ENCODE data around the gene MAPRE2.
A peak's percentile ranks its signal among the peaks of the same experiment; 100 is the strongest.

MAPRE2 gene

DNA sequence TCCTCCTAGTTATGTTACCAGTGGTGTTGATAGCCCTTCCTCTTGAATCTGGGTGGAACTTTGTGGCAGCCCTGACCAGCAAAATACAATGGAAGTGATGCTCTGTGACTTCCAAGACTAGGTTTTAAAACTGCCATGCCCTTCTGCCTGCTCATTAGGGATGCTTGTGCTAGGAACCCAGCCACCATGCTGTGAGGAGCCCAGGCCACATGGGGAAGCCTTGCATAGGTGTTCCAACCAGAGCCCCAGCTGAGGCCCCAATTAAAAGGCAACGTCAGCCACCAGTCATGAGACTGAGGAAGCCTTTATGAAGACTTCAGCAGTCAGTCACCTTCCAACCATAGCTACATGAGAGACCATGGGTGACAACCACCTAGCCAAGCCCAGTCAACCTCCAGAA is 14.0 kb upstream of the MAPRE2 start:
- WGBS, 2 donors (ENCODE audit: extremely low coverage in 2 of 2, insufficient read length in 2 of 2, insufficient replicate concordance in 1 of 2) = no CpG with 5 or more reads among the region's 1 CpG

DNA sequence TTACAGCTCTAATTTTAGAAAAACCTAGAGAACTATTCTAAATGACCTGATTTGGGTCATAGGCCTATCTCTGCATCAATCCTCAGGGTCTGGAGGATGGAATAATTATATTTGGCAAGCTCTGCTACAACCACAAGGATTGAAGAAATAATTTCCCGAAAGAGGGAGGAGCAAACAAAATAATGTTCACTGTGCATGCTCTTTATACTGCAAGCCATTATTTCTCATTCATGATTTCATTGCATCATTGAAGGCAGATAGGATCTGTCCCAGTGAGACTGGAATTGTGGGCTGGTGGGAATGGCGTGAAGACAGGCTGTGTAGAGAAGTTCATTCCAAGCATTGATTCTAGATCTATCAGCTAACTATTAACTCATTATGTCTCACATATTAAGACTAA is 12.7 kb upstream of the MAPRE2 start:
- Histone ChIP-seq H2BK120ac (ENCODE audit: low read depth, low read length) (no peak overlapping the region), H3K4me3 (ENCODE audit: low read length in 2 of 2) (no peak overlapping the region), H3K4me2 (ENCODE audit: insufficient read depth, low read length, poor library complexity, severe bottlenecking) (no peak overlapping the region), H2AK5ac (ENCODE audit: low read depth, low read length) (no peak overlapping the region), H3K9me3 (replicated peaks in 1 of 2; ENCODE audit: control insufficient read depth in 2 of 2, insufficient read depth in 1 of 2, low read depth in 1 of 2, low read length in 2 of 2) (no peaks in the 10 kb centered on the region), H2BK12ac (ENCODE audit: low read length) (no peak overlapping the region), H3K36me3 (replicated peaks in 1 of 2; ENCODE audit: control insufficient read depth in 2 of 2, insufficient read depth in 2 of 2, low read length in 2 of 2) (no peaks in the 10 kb centered on the region), H3K14ac (ENCODE audit: low read length) (no peak overlapping the region), H3K23ac (ENCODE audit: low read depth, low read length, poor library complexity) (no peak overlapping the region), H4K91ac (ENCODE audit: low read depth, low read length, poor library complexity) (no peak overlapping the region), H3K4me1 (ENCODE audit: control insufficient read depth in 2 of 2, insufficient read depth in 1 of 2, low read depth in 1 of 2, low read length in 2 of 2) (peaks cover 0 to 5% of the 10 kb centered on the region in 2 donors), H3K27ac (replicated peaks; ENCODE audit: low read length) (no peak overlapping the region), H2AFZ (ENCODE audit: low read length) (no peak overlapping the region), H2BK15ac (ENCODE audit: low read length) (no peak overlapping the region), H3K18ac (ENCODE audit: low read length) (no peak overlapping the region), H2BK5ac (ENCODE audit: low read length) (no peak overlapping the region), H3K9ac (ENCODE audit: low read depth, low read length, poor library complexity) (no peak overlapping the region), H3K27me3 (ENCODE audit: control insufficient read depth in 3 of 3, insufficient read depth in 3 of 3, low read depth in 1 of 3, low read length in 3 of 3) (no peaks in the 10 kb centered on the region), H4K8ac (ENCODE audit: low read depth, low read length) (no peak overlapping the region), H3K4ac (ENCODE audit: low read length) (no peak overlapping the region), H3K79me1 (ENCODE audit: low read depth, low read length) (no peaks in the 10 kb centered on the region)
- DNase-seq (ENCODE audit: low spot score) = no peak
- no CpG with 5 or more reads among the region's 2 CpGs for WGBS, 2 donors (ENCODE audit: extremely low coverage in 2 of 2, insufficient read length in 2 of 2, insufficient replicate concordance in 1 of 2)

More for the DNA sequence above, 14.0 kb upstream of the MAPRE2 start:
- H2AFZ ChIP-seq (ENCODE audit: low read length) = no peak overlapping the region
- H3K4me1 ChIP-seq (ENCODE audit: control insufficient read depth in 2 of 2, insufficient read depth in 1 of 2, low read depth in 1 of 2, low read length in 2 of 2) = peaks cover 0 to 5% of the 10 kb centered on the region in 2 donors
- no peaks in the 10 kb centered on the region for H3K79me1 ChIP-seq (ENCODE audit: low read depth, low read length)
- no peaks in the 10 kb centered on the region for H3K27me3 ChIP-seq (ENCODE audit: control insufficient read depth in 3 of 3, insufficient read depth in 3 of 3, low read depth in 1 of 3, low read length in 3 of 3)
- no peak overlapping the region for H3K14ac ChIP-seq (ENCODE audit: low read length)
- no peak overlapping the region for H2BK15ac ChIP-seq (ENCODE audit: low read length)
- H3K36me3 ChIP-seq (replicated peaks in 1 of 2; ENCODE audit: control insufficient read depth in 2 of 2, insufficient read depth in 2 of 2, low read length in 2 of 2) = no peaks in the 10 kb centered on the region
- H3K23ac ChIP-seq (ENCODE audit: low read depth, low read length, poor library complexity) = no peak overlapping the region
- H4K91ac ChIP-seq (ENCODE audit: low read depth, low read length, poor library complexity) = no peak overlapping the region
- no peaks in the 10 kb centered on the region for H3K9me3 ChIP-seq (replicated peaks in 1 of 2; ENCODE audit: control insufficient read depth in 2 of 2, insufficient read depth in 1 of 2, low read depth in 1 of 2, low read length in 2 of 2)
- peak overlapping the region; percentile 5 for H3K18ac ChIP-seq (ENCODE audit: low read length)
- no peak overlapping the region for H2AK5ac ChIP-seq (ENCODE audit: low read depth, low read length)
- H4K8ac ChIP-seq (ENCODE audit: low read depth, low read length) = no peak overlapping the region
- no peak overlapping the region for H3K4me2 ChIP-seq (ENCODE audit: insufficient read depth, low read length, poor library complexity, severe bottlenecking)
- no peak overlapping the region for H3K27ac ChIP-seq (replicated peaks; ENCODE audit: low read length)
- H3K4me3 ChIP-seq (ENCODE audit: low read length in 2 of 2) = no peak overlapping the region
- no peak overlapping the region for H2BK12ac ChIP-seq (ENCODE audit: low read length)
- no peak overlapping the region for H3K9ac ChIP-seq (ENCODE audit: low read depth, low read length, poor library complexity)
- DNase-seq (ENCODE audit: low spot score) = no peak
- H3K4ac ChIP-seq (ENCODE audit: low read length) = no peak overlapping the region
- no peak overlapping the region for H2BK5ac ChIP-seq (ENCODE audit: low read length)
- H2BK120ac ChIP-seq (ENCODE audit: low read depth, low read length) = no peak overlapping the region

DNA sequence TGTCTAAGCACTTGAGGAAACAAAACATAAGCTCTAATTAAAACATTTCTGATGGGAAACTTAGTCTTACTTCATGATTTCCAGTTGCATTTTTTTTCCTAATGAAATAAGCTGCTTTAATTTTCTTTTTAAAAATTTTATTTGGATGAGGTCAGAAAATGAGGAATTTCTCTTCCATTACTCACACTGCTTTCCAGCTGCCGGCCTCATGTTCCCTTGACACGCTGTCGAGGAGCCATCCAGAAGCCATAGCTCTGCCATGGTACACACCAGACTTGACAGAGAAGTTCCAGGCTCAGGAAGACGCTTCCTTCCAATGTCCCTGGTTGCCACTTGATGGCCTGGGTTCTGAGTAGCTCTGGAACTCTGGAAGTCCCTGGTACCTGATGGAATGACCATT is 12.1 kb upstream of the MAPRE2 start:
- no CpG with 5 or more reads among the region's 4 CpGs for WGBS, 2 donors (ENCODE audit: extremely low coverage in 2 of 2, insufficient read length in 2 of 2, insufficient replicate concordance in 1 of 2)
- H3K27me3 ChIP-seq (ENCODE audit: control insufficient read depth in 3 of 3, insufficient read depth in 3 of 3, low read depth in 1 of 3, low read length in 3 of 3) = no peaks in the 10 kb centered on the region
- no peak overlapping the region for H3K4me3 ChIP-seq (ENCODE audit: low read length in 2 of 2)

DNA sequence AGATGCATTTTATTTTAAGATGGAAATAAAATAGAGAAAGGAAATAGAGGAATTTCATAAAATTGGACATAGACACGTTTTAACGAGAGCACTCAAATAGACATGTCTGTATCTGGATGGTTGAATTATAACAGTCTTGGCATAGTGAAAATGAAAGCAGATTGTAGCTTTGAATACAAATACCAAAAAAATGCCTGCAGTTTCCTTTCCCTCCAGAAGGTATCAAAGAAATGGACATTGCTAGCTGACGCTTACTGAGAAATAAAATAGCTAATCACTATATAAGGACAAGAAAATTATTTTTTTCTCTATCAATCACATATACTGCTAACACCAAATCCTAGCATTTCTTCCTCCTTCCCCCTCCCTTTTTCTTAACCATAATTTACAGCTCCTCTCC is 11.4 kb upstream of the MAPRE2 start:
- Histone ChIP-seq H3K4me3 (ENCODE audit: low read length in 2 of 2) (no peak overlapping the region), H4K91ac (ENCODE audit: low read depth, low read length, poor library complexity) (peak overlapping the region; percentile 3), H2BK5ac (ENCODE audit: low read length) (no peak overlapping the region)

More for the DNA sequence above, 12.1 kb upstream of the MAPRE2 start:
- DNase-seq (ENCODE audit: low spot score) = no peak
- Histone ChIP-seq H4K8ac (ENCODE audit: low read depth, low read length) (no peak overlapping the region), H2AFZ (ENCODE audit: low read length) (no peak overlapping the region), H3K23ac (ENCODE audit: low read depth, low read length, poor library complexity) (no peak overlapping the region), H2BK5ac (ENCODE audit: low read length) (no peak overlapping the region), H3K9me3 (replicated peaks in 1 of 2; ENCODE audit: control insufficient read depth in 2 of 2, insufficient read depth in 1 of 2, low read depth in 1 of 2, low read length in 2 of 2) (no peaks in the 10 kb centered on the region), H2AK5ac (ENCODE audit: low read depth, low read length) (no peak overlapping the region), H4K91ac (ENCODE audit: low read depth, low read length, poor library complexity) (no peak overlapping the region), H3K79me1 (ENCODE audit: low read depth, low read length) (no peaks in the 10 kb centered on the region), H3K9ac (ENCODE audit: low read depth, low read length, poor library complexity) (no peak overlapping the region), H3K4ac (ENCODE audit: low read length) (no peak overlapping the region), H2BK15ac (ENCODE audit: low read length) (no peak overlapping the region), H3K18ac (ENCODE audit: low read length) (no peak overlapping the region), H2BK120ac (ENCODE audit: low read depth, low read length) (no peak overlapping the region), H3K36me3 (replicated peaks in 1 of 2; ENCODE audit: control insufficient read depth in 2 of 2, insufficient read depth in 2 of 2, low read length in 2 of 2) (no peaks in the 10 kb centered on the region), H3K4me1 (ENCODE audit: control insufficient read depth in 2 of 2, insufficient read depth in 1 of 2, low read depth in 1 of 2, low read length in 2 of 2) (peaks cover 0 to 5% of the 10 kb centered on the region in 2 donors), H2BK12ac (ENCODE audit: low read length) (no peak overlapping the region), H3K14ac (ENCODE audit: low read length) (no peak overlapping the region), H3K27ac (replicated peaks; ENCODE audit: low read length) (no peak overlapping the region), H3K4me2 (ENCODE audit: insufficient read depth, low read length, poor library complexity, severe bottlenecking) (no peak overlapping the region)

More for the DNA sequence above, 11.4 kb upstream of the MAPRE2 start:
- Histone ChIP-seq H2BK12ac (ENCODE audit: low read length) (no peak overlapping the region), H3K9me3 (replicated peaks in 1 of 2; ENCODE audit: control insufficient read depth in 2 of 2, insufficient read depth in 1 of 2, low read depth in 1 of 2, low read length in 2 of 2) (no peaks in the 10 kb centered on the region), H3K27me3 (ENCODE audit: control insufficient read depth in 3 of 3, insufficient read depth in 3 of 3, low read depth in 1 of 3, low read length in 3 of 3) (no peaks in the 10 kb centered on the region), H2BK15ac (ENCODE audit: low read length) (no peak overlapping the region), H3K9ac (ENCODE audit: low read depth, low read length, poor library complexity) (no peak overlapping the region), H2AFZ (ENCODE audit: low read length) (peak overlapping the region; percentile 6), H3K4me1 (ENCODE audit: control insufficient read depth in 2 of 2, insufficient read depth in 1 of 2, low read depth in 1 of 2, low read length in 2 of 2) (peaks cover 0 to 5% of the 10 kb centered on the region in 2 donors), H3K23ac (ENCODE audit: low read depth, low read length, poor library complexity) (no peak overlapping the region), H3K79me1 (ENCODE audit: low read depth, low read length) (no peaks in the 10 kb centered on the region), H3K18ac (ENCODE audit: low read length) (no peak overlapping the region), H3K4me2 (ENCODE audit: insufficient read depth, low read length, poor library complexity, severe bottlenecking) (no peak overlapping the region), H3K27ac (replicated peaks; ENCODE audit: low read length) (no peak overlapping the region), H2BK120ac (ENCODE audit: low read depth, low read length) (no peak overlapping the region), H2AK5ac (ENCODE audit: low read depth, low read length) (no peak overlapping the region), H4K8ac (ENCODE audit: low read depth, low read length) (no peak overlapping the region), H3K4ac (ENCODE audit: low read length) (no peak overlapping the region), H3K36me3 (replicated peaks in 1 of 2; ENCODE audit: control insufficient read depth in 2 of 2, insufficient read depth in 2 of 2, low read length in 2 of 2) (no peaks in the 10 kb centered on the region), H3K14ac (ENCODE audit: low read length) (no peak overlapping the region)
- WGBS, 2 donors (ENCODE audit: extremely low coverage in 2 of 2, insufficient read length in 2 of 2, insufficient replicate concordance in 1 of 2) = no CpG with 5 or more reads among the region's 3 CpGs
- DNase-seq (ENCODE audit: low spot score) = no peak
